OCI-LY1 (cell line): ENCODE results near the gene ZNF672.
A peak's percentile ranks its signal among the peaks of the same experiment; 100 is the strongest.

Experiments
- H2AFZ ChIP-seq: fragments of 200-600 bp; sonication (generic), shearing (Covaris generic); 2 replicates; pipeline ENCODE4 v1.6.0; 2014; ENCODE audit warnings: antibody characterized with exemption, mild to moderate bottlenecking, low read length
- H3F3A ChIP-seq: fragments of 200-600 bp; sonication (generic), shearing (Covaris generic); 2 replicates; pipeline ENCODE4 v1.6.0; 2014; ENCODE audit warnings: mild to moderate bottlenecking, antibody characterized with exemption, low read length, moderate library complexity; ENCODE audit not compliant: insufficient read depth
- H3K27ac ChIP-seq: fragments of 200-600 bp; sonication (generic); 2 replicates; pipeline ENCODE4 v1.5.1; 2014; ENCODE audit warnings: low read length, mixed run types, mild to moderate bottlenecking, low read depth; ENCODE audit not compliant: poor library complexity, severe bottlenecking
- H3K27me3 ChIP-seq: fragments of 200-600 bp; sonication (generic); 2 replicates; pipeline ENCODE4 v1.6.0; 2014; ENCODE audit warnings: antibody characterized with exemption, mild to moderate bottlenecking, low read length, moderate library complexity; ENCODE audit not compliant: insufficient read depth
- H3K36me3 ChIP-seq: fragments of 200-600 bp; sonication (generic); 2 replicates; pipeline ENCODE4 v1.6.1; 2014; ENCODE audit warnings: mild to moderate bottlenecking, antibody characterized with exemption, low read length, moderate library complexity, mixed read lengths; ENCODE audit not compliant: insufficient read depth
- H3K4me1 ChIP-seq: fragments of 200-600 bp; sonication (generic); 2 replicates; pipeline ENCODE4 v1.5.1; 2014; ENCODE audit warnings: mild to moderate bottlenecking, low read length, moderate library complexity; ENCODE audit not compliant: insufficient read depth, severe bottlenecking
- H3K4me2 ChIP-seq: fragments of 200-600 bp; sonication (generic), shearing (Covaris generic); 2 replicates; pipeline ENCODE4 v1.6.1; 2014; ENCODE audit warnings: low read length
- H3K4me3 ChIP-seq: fragments of 200-600 bp; sonication (generic); 2 replicates; pipeline ENCODE4 v1.5.1; 2014; ENCODE audit warnings: low read length, low read depth, mild to moderate bottlenecking, mixed read lengths; ENCODE audit not compliant: poor library complexity, severe bottlenecking
- H3K79me2 ChIP-seq: fragments of 200-600 bp; shearing (Covaris generic); 2 replicates; pipeline ENCODE4 v1.6.1; 2016; ENCODE audit warnings: mixed run types, low read length, mixed read lengths; ENCODE audit not compliant: insufficient read depth
- H3K9ac ChIP-seq: fragments of 200-600 bp; sonication (generic), shearing (Covaris generic); 2 replicates; pipeline ENCODE4 v1.6.1; 2014; ENCODE audit warnings: mild to moderate bottlenecking, low read length, mixed read lengths
- H3K9me2 ChIP-seq: fragments of 200-600 bp; sonication (generic), shearing (Covaris generic); 2 replicates; pipeline ENCODE4 v1.6.1; 2014; ENCODE audit warnings: low read depth, mild to moderate bottlenecking, low read length, mixed read lengths
- H3K9me3 ChIP-seq: fragments of 200-600 bp; shearing (Covaris generic); 2 replicates; pipeline ENCODE4 v1.6.1; 2014; ENCODE audit warnings: low read length, mixed read lengths
- H4K20me1 ChIP-seq: fragments of 200-600 bp; sonication (generic), shearing (Covaris generic); 2 replicates; pipeline ENCODE4 v1.6.0; 2016; ENCODE audit warnings: mild to moderate bottlenecking, low read length; ENCODE audit not compliant: insufficient read depth
- CTCF ChIP-seq: fragments of 200-600 bp; sonication (generic), shearing (Covaris generic); IDR thresholded peaks from 2 replicates; pipeline ENCODE4 v1.5.1; 2017; ENCODE audit warnings: mild to moderate bottlenecking, antibody characterized with exemption, low read length, moderate library complexity, mixed read lengths
- EZH2 ChIP-seq: fragments of 200-600 bp; sonication (generic), shearing (Covaris generic); IDR thresholded peaks from 2 replicates; pipeline ENCODE4 v1.8.0; 2017; ENCODE audit warnings: borderline replicate concordance, mixed run types, mild to moderate bottlenecking, antibody characterized with exemption, low read length, moderate library complexity, mixed read lengths

ZNF672 gene

DNA sequence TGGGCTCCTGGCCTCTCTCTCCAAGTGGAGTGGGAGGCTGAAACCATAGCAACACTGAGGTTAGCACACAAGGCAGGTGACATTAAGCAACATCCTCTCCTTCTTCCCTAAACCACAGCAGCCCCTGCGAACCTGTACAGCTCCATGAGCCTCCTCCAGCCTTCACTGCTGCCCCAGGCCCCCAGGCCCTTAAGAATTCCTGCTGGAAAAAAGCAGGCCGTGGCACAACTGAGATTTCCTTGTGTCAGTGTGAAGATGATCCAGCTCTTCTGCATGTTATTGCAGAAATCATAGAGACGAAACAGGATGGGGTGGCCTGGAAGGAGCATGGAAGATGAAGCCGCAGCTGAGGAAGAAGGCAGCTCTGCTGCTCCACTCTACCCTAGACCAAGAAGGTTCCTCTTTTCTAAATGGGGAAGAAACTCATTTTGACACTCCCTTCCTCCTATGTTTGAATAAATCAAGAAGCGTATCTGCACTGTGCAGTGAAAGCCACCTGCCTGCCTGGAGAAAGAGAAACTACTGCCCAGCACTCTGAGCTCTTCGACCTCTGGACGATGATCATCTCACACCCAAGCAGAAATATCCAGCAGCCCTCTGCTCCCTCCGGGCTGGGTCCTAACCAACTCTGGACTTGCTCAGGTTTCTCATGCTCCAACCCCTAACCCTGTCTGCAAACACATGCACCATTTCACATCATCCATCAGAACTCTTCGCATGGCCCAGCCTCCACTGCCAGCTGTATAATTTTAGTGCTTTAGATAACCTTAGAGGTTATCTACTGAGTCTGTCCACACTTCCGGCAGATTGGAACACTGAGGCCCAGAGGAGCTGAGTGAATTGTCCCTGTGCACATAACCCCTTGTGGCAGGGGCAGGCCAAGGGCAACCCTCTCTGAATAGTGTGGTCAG lies 33.0 kb upstream of the ZNF672 start:
- Histone ChIP-seq H3K4me2 (peak overlapping the region; percentile 33; the same call in 1 of the 2 replicates), H4K20me1 (no peaks in the 10 kb centered on the region), H3K4me1 (peaks cover 17% of the 10 kb centered on the region), H3K27ac (peak overlapping the region; percentile 13), H3K36me3 (no peaks in the 10 kb centered on the region), H3K79me2 (no peaks in the 10 kb centered on the region), H2AFZ (no peak overlapping the region), H3K9ac (no peak overlapping the region; the same call in 1 of the 2 replicates), H3K9me3 (no peaks in the 10 kb centered on the region), H3F3A (no peaks in the 10 kb centered on the region), H3K4me3 (no peak overlapping the region), H3K9me2 (no peaks in the 10 kb centered on the region), H3K27me3 (no peaks in the 10 kb centered on the region)
- TF ChIP-seq CTCF = no peak
- no peak for TF ChIP-seq EZH2

- no peak overlapping the region; the same call in 1 of the 2 replicates for H3K4me2 ChIP-seq
- H3K27ac ChIP-seq = peak overlapping the region; percentile 13
Observed at GRCh38 chr1:248805876-248806275, 32.1 kb upstream of the ZNF672 start.

DNA sequence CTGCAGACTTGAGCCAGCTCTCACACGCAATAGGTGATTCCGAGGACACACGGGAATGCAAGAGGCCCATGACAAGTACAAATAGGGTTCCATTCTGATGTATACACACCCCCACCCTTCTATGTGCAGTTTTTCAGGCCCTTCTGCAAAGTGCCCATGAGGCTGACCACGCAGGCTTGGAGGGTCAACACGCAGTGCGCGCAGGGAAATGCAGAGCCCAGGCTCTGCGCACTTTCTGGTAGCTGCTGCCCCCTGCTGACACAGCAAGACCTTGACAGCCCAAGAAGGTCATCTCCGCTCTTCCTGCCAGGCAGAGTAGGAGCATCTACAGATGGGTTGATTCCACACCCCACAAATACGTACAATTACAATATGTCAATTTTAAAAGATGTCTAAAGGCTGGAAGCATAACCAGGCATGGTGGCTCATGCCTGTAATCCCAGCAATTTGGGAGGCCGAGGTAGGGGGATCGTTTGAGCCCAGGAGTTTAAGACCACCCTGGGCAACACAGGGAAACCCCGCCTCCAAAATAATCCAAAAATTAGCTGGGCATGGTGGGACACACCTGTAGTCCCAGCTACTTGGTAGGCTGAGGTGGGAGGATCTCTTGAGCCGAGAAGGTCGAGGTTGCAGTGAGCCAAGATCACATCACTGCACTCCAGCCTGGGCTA lies 30.8 kb upstream of the ZNF672 start:
- Histone ChIP-seq H4K20me1 (no peaks in the 10 kb centered on the region), H3K4me1 (peaks cover 17% of the 10 kb centered on the region), H3K9ac (no peak overlapping the region), H3K36me3 (no peaks in the 10 kb centered on the region; the same call in 1 of the 2 replicates), H3K9me2 (no peaks in the 10 kb centered on the region), H3K79me2 (no peaks in the 10 kb centered on the region), H3K27me3 (no peaks in the 10 kb centered on the region), H3K4me3 (no peak overlapping the region), H2AFZ (no peak overlapping the region), H3F3A (no peaks in the 10 kb centered on the region), H3K9me3 (no peaks in the 10 kb centered on the region), H3K27ac (no peak overlapping the region), H3K4me2 (no peak overlapping the region)
- peak; percentile 91 for TF ChIP-seq CTCF
- no peak for TF ChIP-seq EZH2

More at GRCh38 chr1:248805876-248806275, 32.1 kb upstream of the ZNF672 start:
- TF ChIP-seq CTCF = no peak
- TF ChIP-seq EZH2 = no peak
- Histone ChIP-seq H3K9me3 (no peaks in the 10 kb centered on the region), H3K79me2 (no peaks in the 10 kb centered on the region), H3K36me3 (no peaks in the 10 kb centered on the region), H3K4me1 (peaks cover 17% of the 10 kb centered on the region), H3K9ac (no peak overlapping the region), H3K27me3 (no peaks in the 10 kb centered on the region), H3K4me3 (no peak overlapping the region), H2AFZ (no peak overlapping the region), H3K9me2 (no peaks in the 10 kb centered on the region), H3F3A (no peaks in the 10 kb centered on the region), H4K20me1 (no peaks in the 10 kb centered on the region)
